NCI-H524 (cell line): Measurements from ENCODE around the gene FERMT3.
A peak's percentile ranks its signal among the peaks of the same experiment; 100 is the strongest.

Source experiments
- DNase-seq, 2 experiments: peaks; one replicate each; lab custom pipeline; 2025; lab: John Stamatoyannopoulos, UW

The FERMT3 gene

DNA sequence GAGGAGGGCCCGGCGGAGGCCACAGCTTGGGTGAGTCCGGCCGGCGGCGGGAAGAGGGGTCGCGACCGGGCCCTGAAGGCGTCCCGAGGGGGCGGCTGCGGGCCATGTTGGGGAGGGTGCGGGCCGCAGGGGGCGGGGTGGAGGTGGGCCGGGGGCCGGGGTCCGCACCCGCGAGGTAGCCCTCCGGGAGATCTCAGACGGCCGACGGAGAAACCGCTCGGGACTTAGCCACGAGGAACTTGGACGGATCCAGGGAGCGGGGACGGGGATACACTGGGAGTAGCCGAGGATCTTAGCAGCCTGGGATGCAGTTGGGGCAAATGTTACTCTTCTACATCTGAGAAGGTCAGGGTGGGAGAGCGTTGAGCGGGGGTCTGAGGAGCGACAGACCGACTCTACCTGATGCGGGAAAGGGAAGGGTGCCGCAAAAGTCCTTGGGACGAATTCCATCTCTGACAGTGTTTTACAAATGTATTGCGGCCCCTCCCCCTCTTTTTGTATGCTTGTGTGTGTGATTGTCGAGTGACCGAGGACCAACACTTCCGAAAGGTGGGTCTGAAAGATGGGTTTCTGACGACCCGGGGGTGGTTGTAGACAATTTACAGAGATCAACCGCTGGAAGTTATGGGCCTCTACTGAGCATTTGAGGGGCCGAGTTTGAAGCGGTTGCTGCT, 19.9 kb upstream of the FERMT3 start:
- DNase-seq = no peak

DNA sequence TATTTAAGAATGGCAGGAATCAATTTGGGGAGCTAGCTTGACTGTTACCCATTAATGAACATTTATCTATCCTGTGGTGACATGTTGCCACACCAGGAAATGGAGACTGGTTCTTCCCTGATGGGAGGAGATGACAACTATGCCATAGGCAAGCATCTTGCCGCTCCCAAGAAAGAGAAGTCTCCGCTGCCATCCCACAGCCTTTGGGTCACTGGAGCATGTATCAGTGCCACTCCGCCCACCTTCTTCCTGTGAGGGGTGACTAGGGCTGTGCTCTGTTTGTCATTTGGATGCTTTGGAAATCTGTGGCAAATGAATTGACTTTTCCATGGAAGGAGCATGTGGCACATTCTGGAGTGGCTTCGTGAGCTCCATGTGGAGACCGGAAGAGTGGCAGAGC, 14.1 kb upstream of the FERMT3 start:
- DNase-seq = no peak

DNA sequence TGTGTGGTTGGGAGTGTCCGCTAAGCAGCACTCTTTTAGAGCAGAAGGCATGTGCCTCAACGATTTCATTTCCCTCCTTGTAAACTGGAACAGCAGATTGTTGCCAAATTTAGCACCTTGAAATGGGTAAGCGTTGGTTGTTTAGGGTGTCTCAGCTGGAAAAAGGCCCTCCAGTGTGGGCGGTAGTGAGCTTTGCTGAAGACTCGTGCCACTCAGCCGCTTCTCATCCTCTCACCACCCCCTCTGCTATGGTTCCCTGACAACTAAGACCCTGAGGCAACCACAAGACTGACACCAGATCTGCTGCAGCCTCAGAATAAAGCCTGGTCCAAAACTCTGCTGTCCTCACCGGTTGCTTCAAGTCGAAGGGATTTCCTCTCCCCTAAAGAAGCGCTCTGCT, 9.9 kb upstream of the FERMT3 start:
- no peak for DNase-seq

DNA sequence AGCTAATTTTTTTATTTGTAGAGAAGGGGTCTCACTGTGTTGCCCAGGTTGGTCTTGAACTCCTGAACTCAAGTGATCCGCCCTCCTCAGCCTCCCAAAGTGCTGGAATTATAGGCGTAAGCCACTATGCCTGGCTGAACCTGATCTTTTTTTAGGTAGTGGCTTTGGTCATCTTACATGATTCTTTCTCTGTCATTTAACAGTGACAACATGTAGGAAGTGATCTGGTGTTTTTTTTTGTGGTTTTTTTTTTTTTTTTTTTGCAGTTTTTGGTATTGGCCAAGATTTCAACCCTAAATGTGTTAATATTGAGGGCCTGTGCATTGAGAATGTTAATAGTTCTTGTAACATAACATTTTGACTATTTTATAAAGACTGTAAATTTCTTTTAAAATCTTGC, 8.0 kb upstream of the FERMT3 start:
- no peak for DNase-seq

DNA sequence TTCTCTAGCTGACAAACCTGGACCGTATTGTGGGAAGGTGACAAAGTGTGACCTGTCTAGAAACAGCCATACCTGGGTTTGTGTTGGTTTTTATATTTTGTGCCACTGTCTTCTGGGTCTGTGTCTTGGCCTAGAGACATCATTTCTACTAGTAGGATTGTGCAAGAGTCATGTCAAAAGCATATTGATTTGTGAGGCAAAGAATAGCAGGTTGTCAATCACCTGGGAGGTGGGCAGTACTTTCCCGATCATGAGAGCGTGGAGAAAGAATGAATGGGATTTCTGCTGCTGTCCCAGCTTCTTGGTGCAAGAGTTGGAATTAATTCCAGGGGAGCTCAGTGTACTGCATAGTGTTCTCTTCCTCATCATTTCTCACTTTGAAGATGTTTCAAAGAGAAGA, 5.0 kb upstream of the FERMT3 start:
- no peak for DNase-seq

DNA sequence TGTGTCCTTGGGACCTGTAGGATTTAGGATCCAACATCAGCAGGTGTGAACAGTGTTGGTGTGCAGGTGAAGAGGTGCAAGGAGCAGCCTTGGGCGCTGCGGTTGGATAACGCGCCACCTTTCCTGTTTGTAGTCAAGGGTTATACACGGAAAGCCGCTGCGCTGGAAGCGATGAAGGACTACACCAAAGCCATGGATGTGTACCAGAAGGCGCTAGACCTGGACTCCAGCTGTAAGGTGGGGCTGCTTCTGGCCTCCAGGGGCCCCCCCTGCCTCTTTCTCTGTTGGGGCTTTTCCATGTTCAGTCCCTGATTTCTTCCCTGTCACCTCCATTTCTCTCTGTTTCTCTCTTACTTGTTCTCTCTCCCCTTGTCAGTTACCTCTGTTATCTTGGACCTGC, 3.5 kb upstream of the FERMT3 start:
- no peak for DNase-seq

DNA sequence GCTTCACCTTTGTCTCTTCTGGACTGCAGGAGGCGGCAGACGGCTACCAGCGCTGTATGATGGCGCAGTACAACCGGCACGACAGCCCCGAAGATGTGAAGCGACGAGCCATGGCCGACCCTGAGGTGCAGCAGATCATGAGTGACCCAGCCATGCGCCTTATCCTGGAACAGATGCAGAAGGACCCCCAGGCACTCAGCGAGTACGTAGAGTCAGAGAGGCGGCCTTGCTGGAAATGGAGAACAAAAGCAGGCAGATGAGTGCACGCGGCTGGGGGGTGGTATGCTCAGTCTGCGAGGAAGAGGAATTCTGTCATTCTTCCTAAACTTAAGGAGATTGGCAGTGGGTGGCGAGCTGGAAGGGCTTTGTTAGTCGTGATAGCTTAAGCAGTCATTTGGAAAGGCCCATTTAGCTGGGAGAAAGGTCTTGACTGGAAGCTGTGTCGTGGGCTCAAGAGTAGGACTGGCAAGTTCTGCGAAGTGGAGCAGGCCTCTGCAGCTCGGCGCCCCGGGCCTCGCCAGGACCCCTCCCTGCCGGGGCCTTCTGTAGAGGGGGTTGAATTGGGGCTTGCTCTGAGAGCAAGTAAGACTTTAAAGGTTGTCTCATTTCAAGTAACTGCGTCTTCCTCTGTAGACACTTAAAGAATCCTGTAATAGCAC, 3.0 kb upstream of the FERMT3 start:
- DNase-seq = no peak

DNA sequence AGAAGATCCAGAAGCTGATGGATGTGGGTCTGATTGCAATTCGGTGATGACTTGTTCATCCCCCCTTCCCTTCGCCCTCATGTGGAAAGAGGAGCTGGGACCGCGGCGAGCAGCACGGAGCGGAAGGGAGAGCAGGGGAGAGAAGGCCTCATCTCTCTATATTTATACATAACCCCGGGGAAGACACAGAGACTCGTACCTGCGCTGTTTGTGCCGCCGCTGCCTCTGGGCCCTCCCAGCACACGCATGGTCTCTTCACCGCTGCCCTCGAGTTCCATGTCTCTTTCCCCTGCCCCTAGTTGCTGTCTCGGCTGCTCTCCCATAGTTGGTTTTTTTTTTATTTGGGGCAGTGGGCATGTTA, 2.5 kb upstream of the FERMT3 start:
- no peak for DNase-seq

DNA sequence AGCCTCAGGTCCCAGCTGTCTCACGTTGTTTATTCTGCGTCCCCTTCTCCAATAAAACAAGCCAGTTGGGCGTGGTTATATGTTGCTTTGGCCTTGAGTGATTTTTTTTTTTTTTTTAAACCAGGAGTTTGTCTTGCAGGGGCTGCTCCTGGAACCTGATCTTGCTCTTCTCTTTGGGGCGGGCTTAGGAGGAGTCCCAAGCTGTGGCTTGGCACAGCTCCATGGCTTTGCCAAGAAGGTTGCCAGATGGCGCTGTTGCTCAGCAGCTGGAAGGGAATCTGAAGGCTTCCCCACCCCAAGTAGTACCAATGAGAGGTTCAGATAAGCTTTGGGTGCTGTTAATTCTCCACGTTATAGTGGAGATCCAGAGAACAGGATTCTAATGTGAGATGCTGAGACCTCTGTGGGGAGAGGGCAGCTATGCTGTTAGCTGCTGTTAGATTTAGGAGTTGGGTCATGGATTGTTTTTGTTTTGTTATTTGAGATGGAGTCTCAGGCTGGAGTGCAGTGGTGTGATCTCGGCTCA, 2.0 kb upstream of the FERMT3 start:
- peak; percentile 87 to 96 for DNase-seq

DNA sequence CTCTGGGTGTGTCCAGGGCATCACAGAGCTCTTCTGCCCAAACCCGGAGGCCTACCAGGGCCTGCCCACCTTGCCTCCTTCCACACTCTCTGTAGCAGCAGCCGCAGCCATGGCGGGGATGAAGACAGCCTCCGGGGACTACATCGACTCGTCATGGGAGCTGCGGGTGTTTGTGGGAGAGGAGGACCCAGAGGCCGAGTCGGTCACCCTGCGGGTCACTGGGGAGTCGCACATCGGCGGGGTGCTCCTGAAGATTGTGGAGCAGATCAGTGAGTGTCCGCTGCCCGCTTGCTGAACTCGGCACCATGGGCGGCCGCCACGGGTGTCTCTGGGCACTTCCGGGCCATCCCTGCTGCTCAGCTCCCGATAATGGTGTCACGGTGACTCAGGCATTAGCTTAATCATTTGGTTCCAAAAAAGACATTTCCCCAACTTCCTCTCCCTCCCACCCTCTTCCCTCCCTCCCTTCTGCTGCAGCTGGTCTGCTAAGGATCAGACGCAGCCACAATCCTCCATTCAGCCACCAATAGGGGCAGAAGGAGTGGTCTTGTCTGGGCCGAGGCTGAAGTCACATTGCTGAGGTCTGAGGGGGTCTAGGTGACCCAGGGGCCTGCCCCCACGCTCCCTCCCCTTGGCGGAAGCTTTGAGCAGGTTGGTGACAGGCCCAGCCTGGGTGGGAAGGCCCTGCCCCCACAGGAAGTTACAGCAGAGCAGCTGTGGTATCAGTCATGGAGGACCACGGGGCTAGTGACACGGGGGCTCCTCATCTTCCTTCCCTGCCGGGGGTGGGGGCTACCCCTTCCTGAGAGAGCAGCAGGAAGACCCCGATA, 950 bp downstream of the FERMT3 start:
- DNase-seq = no peak

DNA sequence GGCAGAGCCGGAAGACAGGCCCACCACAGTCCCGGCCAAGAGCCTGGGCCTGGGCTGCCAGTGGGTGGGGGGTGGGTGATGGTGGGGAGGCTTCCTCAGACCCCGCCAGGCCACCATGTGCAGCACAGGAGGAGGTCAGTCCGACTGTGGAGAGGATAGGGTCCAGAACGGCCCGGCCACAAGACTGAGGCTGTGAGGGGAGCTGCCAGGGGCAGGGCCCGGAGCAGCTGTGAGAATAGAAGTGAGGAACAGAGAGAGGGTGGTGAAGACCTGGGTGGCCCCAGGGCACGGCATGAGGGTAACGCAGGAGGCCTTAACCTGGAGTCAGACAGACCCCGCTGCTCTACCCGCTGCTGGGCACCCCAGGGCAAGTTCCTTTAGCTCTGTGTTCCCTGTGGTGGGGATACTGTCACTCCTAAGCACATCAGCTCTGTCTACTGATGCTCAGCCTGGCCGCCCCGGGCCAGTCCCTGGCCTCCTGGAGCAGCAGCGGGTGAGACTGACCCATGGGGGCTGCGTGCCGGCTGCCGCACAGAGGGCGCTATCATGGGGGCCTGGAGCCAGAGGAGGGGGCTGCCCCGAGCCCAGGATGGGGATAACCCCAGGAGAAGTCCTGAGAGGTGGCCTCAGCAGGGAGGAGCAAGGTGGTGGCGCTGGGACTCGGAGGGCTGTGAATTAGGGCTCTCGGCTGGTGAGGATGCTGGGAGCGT, 1.7 kb downstream of the FERMT3 start:
- DNase-seq = no peak

DNA sequence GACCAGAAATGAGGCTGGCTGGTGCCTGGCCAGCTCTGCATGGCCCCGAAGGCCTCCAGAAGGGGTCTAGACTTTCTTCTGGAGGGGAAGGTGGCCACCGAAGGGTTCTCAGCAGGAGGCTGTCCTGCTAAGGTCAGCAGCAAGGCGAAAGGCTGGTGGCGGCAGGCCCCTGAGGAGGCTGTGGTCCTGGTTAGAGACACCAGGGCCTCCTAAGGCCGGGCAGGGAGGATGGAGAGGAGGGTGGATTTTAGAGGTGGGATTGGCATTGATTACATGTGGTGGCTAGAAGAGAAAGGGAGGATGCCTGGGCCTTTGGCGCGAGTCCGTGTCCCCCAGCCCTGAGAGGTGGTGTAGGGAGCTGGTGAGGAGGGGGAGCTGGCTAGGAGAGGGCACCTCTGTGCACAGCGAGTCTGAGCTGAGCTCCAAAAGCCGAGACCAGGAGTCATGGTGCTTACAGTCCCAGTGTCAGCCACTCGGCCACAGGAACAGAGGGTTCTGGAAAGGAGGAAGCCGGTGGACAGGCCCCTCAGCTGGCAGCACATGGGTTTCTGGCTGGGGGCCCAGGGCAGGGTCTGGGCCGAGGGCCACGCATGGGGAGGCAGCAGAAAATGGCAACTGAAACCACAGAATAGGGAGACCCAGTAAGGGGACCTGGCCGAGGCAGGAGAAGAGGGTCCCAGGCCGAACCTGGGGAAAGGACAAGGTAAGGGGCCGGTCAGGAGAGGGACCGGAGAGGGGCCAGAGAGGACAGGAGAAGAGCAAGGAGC, 2.5 kb downstream of the FERMT3 start:
- no peak for DNase-seq

DNA sequence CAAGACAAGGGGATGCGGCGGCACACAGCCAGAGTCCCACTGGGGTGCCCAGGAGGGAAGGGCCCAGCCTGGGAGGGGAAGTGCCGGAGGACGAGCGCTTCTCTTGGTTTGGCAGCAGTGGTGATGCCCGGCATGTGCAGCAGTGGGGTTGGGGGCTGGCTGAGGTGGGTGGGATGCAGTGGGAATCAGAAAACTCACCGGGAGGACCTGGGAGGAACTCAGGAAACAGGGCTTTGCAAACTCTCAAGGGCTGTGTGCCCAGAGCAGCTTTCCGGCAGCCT, 3.0 kb downstream of the FERMT3 start:
- DNase-seq = no peak

DNA sequence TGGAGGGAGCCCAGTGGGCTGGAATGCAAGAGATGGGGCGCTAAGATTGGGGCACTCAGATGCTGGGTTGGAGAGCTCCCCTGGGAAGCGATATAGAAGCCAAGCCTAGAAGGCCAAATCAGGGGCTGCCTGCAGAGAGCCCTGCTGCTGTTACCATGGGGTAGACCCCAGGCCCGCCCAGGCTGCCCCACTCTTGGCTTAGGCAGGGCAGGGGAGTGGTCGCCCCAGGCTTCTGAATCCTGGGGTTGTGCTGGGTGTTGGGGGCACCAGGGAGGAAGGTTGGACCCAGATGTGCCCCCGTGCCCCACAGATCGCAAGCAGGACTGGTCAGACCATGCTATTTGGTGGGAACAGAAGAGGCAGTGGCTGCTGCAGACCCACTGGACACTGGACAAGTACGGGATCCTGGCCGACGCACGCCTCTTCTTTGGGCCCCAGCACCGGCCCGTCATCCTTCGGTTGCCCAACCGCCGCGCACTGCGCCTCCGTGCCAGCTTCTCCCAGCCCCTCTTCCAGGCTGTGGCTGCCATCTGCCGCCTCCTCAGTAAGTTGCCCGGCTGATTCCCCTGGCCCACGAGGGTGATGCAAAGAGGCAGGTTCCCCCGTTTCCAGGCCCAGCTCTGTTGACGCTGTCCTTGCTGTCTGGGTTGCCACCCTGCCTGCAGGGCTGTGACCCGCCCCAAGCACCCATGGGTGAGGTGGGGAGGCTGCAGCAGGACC, 3.9 kb downstream of the FERMT3 start:
- peak in 1 of 2 experiments; percentile 47 for DNase-seq

DNA sequence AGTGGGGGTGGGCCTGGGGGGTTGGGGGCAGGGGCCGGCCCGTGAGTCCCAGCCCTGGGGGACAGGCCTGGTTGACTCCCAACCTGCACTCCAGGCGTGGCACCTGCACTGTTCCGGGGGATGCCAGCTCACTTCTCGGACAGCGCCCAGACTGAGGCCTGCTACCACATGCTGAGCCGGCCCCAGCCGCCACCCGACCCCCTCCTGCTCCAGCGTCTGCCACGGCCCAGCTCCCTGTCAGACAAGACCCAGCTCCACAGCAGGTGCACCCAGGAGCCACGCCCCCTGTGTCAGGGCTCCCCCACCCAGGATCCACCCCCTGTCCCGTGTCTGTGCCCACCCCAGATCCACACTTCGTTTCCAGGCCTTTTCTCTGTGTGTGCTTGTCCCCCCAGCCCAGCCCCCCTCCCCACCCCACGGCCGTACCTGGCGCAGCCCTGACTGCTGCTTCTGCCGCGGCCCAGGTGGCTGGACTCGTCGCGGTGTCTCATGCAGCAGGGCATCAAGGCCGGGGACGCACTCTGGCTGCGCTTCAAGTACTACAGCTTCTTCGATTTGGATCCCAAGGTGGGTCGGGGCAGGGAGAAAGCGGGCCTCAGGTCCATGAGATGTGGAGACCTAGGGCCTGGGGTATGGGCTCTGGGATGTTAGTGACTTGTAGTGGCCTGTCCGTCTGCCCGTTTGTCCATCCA, 4.8 kb downstream of the FERMT3 start:
- DNase-seq = no peak

DNA sequence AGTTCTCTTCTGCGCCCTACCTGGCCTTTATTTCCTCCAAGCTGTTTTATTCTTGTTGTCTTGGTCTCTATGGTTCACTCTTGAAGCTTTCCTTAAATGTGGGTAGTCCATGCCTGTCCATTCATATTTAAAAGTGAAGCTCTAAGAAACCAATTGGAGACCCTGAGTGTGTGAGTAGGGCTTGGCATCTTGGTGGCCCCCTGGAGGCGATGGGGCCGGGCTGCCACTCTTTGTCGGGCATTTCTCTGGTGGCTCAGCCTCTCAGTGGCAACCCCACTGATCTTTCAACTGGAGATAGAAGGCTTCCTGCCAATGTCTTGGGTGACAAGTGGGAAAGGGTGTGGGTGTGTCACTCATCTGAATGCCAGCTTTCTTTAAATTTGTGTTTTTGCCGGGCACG, 10.4 kb downstream of the FERMT3 start:
- DNase-seq = no peak

DNA sequence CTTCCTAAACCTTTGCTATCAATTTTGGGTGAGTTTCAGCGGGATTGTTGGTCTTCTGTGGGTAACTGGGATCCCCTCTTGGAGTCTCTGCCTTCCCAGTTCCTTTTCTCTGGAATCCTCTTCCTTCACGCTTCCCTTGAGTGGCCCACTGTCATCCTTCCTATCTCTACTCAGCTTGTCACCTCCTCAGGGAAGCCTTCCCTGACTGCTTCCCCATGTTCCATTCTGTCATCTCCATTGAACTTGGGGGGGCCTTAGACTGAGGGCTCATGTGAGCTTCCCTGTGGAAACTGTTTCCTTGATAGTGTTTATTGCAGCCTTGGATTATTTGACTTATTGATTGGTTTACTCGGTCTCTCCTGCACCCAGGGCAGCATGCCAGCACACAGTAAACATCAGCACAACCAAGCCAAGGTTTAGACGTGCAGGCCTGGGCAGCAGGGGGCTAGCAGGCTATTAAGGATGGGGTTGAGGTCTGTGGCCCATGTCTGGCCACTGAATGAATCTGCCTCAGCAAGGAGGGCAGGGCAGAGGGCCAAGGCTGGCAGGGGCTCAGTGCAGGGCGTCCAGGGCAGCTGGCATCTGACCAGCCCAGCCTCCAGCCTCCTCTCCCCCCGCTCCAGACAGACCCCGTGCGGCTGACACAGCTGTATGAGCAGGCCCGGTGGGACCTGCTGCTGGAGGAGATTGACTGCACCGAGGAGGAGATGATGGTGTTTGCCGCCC, 12.3 kb downstream of the FERMT3 start:
- no peak for DNase-seq

DNA sequence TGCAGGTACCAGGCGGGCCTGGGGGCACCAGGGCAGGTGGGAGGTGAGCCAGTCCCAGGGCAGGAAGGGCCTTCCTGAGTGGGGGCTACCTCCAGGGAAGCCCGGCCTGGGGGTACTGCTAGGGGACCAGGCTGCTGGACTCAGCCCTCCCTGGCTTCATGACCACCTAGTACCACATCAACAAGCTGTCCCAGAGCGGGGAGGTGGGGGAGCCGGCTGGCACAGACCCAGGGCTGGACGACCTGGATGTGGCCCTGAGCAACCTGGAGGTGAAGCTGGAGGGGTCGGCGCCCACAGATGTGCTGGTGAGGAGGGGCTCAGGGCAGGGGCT, 12.8 kb downstream of the FERMT3 start:
- DNase-seq = no peak

DNA sequence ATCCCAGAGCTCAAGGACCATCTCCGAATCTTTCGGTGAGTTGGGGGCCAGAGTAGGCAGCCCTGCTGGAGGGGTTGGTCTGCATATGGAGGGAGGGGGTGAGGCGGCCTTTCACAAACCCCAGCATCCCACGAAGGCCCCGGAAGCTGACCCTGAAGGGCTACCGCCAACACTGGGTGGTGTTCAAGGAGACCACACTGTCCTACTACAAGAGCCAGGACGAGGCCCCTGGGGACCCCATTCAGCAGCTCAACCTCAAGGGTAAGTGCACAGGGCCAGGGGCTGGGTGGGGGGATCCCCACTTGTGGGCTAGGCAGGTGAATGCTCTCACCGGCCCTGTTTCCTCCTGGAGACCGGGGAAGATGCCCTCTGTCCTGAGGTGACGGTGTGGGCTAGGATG, 13.2 kb downstream of the FERMT3 start:
- no peak for DNase-seq

DNA sequence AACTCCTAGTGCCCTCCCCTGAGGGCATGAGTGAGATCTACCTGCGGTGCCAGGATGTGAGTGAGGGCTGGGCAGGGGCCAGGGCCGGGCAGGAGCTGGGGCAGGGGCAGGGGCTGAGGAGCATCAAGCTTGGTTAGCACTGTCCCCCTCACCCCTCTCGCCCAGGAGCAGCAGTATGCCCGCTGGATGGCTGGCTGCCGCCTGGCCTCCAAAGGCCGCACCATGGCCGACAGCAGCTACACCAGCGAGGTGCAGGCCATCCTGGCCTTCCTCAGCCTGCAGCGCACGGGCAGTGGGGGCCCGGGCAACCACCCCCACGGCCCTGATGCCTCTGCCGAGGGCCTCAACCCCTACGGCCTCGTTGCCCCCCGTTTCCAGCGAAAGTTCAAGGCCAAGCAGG, 13.8 kb downstream of the FERMT3 start:
- no peak for DNase-seq
